AG09309 (cell line): ENCODE measurements around the gene NHLRC3.

Experiments used
- DNase-seq: peaks from one replicate; pipeline ENCODE4 v3.0.0-alpha.2; 2010; ENCODE audit warnings: low read depth
- H3K4me3 ChIP-seq: 2 replicates; pipeline ENCODE4 v1.5.1; 2011; ENCODE audit warnings: mild to moderate bottlenecking, low read depth, low read length, moderate library complexity; ENCODE audit not compliant: control insufficient read depth
- TF ChIP-seq, protein P1 (sequence below): IDR thresholded peaks from 2 replicates; pipeline ENCODE4 v1.5.1; 2011; ENCODE audit warnings: mild to moderate bottlenecking, low read depth, low read length, inconsistent platforms; ENCODE audit not compliant: insufficient read depth, control insufficient read depth; ENCODE audit errors: missing control alignments

Gene NHLRC3

DNA sequence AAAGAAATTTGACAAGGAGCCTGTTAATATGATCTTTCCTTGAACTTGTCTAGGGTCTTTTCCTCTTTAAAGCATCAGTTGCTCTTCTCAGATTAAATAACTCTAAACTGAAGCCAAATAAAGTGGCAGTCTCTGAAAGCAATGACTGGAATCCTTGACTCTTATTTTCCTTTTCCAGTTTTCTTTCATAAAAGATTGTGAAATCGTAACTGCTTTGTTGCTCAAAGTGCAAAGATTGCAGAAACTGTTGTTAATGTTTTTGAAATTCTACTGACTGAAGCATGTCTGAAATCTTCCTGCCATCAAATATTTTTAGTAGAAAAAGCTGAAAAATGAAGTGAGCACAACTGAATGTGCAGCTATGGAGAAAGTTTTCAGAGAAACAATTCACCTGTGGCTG is 1.9 kb downstream of the NHLRC3 start:
- TF ChIP-seq, protein P1, sequence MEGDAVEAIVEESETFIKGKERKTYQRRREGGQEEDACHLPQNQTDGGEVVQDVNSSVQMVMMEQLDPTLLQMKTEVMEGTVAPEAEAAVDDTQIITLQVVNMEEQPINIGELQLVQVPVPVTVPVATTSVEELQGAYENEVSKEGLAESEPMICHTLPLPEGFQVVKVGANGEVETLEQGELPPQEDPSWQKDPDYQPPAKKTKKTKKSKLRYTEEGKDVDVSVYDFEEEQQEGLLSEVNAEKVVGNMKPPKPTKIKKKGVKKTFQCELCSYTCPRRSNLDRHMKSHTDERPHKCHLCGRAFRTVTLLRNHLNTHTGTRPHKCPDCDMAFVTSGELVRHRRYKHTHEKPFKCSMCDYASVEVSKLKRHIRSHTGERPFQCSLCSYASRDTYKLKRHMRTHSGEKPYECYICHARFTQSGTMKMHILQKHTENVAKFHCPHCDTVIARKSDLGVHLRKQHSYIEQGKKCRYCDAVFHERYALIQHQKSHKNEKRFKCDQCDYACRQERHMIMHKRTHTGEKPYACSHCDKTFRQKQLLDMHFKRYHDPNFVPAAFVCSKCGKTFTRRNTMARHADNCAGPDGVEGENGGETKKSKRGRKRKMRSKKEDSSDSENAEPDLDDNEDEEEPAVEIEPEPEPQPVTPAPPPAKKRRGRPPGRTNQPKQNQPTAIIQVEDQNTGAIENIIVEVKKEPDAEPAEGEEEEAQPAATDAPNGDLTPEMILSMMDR: no peak
- DNase-seq: no peak
- no peak overlapping the region for H3K4me3 ChIP-seq

DNA sequence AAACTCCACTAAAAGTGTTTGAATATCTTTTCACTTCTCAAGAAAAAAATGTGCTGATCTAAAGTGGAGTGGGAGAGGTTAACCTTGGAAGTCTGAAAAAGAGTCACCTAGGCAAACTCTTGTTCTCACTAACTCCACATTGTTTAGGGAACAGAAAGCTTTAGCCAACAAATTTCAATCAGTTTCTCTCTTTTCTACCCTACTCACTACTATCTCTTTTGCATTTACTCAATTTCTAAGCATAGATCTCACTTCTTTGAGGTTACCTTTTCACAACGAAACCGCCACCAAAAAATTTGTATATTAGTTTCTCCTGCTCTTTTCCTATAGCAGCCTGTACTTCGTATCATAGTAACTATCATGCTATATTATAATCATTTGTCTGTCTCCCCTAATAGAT is 6.3 kb downstream of the NHLRC3 start:
- TF ChIP-seq, protein P1: no peak
- no peak overlapping the region for H3K4me3 ChIP-seq
- DNase-seq: no peak

DNA sequence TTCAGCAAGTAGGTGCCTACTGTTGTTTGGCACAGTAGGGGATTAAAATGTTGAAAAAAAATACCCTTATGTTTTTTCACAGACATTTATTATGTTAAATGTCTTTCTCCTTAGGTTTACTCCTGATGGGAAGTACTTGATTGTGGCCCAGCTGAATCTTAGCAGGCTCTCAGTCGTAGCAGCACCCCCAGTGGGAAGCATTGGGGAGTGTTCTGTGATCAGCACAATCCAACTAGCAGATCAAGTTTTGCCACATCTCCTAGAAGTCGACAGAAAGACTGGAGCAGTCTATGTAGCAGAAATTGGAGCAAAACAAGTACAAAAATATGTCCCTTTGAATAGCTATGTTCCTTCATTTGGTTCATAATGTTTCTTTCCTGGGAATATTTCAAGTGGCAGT is 9.3 kb downstream of the NHLRC3 start:
- DNase-seq: no peak
- TF ChIP-seq, protein P1: peak; percentile 17
- no peak overlapping the region for H3K4me3 ChIP-seq

DNA sequence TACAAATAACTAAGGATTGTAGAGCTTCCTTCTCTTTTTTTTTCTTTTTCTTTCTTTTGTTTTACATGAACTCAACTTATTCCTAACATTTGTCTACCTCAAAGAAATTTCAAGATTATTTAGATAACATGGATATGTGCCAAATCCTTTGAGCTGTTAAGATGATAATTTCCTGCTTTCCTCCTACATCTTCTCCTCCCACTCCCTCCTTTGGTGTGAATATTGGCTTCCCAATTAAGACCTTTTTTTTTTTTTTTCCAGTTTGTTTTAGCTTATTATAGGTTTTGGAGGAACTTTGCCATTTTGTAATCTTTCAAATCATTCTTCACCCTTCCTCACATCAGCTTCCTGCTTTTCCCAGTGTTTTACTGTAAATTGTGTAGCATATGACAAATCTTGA is 10.6 kb downstream of the NHLRC3 start:
- TF ChIP-seq, protein P1: no peak
- no peak overlapping the region for H3K4me3 ChIP-seq
- DNase-seq: no peak

DNA sequence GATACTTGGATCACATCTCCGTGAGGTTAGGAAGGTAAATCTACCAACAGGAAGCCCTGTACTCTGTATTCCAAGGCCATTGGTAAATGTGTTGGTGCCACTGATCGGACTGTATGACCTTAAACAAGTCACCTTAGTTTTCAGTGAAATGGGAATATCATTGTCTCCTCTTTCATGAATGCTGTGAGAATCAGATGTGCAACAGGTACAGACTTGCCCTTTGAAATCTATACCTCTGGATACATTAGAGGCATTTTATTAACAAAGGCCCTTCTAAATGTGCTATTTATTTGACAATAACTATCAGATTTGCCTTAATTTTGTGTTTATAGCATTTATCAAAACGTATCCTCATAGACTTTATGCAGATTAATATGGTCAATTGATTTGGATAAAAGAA is 11.0 kb downstream of the NHLRC3 start:
- TF ChIP-seq, protein P1: no peak

DNA sequence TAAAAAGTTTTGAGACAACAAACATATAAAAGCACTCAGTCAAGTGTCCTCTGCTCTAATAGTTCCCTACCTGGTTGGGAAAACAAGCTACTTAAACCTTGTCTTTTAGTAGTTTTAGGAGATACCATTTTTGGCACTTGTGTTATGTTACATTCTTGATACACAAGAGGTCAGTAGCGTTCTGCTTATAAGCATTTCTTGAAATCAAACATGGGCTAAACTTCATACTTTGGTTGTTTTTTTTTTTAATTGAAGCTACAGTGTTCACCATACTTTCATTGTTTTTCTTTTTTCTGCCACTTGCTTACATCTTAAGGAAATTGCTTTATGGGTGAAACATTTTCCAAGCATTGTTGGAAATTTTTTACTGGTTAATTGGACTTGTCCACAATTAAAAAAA is 12.9 kb downstream of the NHLRC3 start:
- peak; percentile 8 for DNase-seq
- H3K4me3 ChIP-seq: no peak overlapping the region
- TF ChIP-seq, protein P1: peak; percentile 35

More for the DNA sequence above, 11.0 kb downstream of the NHLRC3 start:
- DNase-seq: no peak
- H3K4me3 ChIP-seq: no peak overlapping the region

DNA sequence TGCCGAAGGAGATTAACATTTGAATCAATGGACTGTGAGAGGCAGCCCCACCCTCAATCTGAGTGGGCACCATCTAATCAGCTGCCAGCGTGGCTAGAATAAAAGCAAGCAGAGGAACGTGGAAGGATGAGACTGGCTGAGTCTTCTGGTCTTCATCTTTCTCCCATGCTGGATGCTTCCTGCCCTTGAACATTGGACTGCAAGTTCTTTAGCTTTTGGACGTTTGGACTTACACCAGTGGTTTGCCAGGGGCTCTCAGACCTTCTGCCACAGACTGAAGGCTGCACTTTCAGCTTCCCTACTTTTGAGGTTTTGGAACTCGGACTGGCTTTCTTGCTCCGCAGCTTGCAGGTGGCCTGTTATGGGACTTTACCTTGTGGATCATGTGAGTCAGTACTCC is 14.7 kb downstream of the NHLRC3 start:
- H3K4me3 ChIP-seq: no peak overlapping the region
- no peak for DNase-seq
- TF ChIP-seq, protein P1: no peak
